Dendritic cell treated with granulocyte-macrophage colony-stimulating factor and Interleukin-4, amounts not matched to agents 40 ng/mL and 50 ng/mL, for 4 days (primary cell): ENCODE data around the gene DCAF6.
A peak's percentile ranks its signal among the peaks of the same experiment; 100 is the strongest.

Source experiments
- H3K27ac Mint-ChIP-seq: one replicate; pipeline ENCODE4 v1.8.0; 2022; ENCODE audit warnings: mild to moderate bottlenecking, mixed read lengths
- H3K27me3 Mint-ChIP-seq: one replicate; pipeline ENCODE4 v1.8.0; 2022; ENCODE audit warnings: mild to moderate bottlenecking, mixed read lengths
- H3K36me3 Mint-ChIP-seq: one replicate; pipeline ENCODE4 v1.8.0; 2022; ENCODE audit warnings: low read depth, mixed read lengths
- H3K4me1 Mint-ChIP-seq: one replicate; pipeline ENCODE4 v1.8.0; 2022; ENCODE audit warnings: low read depth, mixed read lengths
- H3K4me3 Mint-ChIP-seq: one replicate; pipeline ENCODE4 v1.8.0; 2022; ENCODE audit warnings: mild to moderate bottlenecking, moderate library complexity, mixed read lengths
- H3K9me3 Mint-ChIP-seq: one replicate; pipeline ENCODE4 v1.8.0; 2022; ENCODE audit warnings: mixed read lengths
- intact Hi-C: fragments of 100-400 bp; cut with micrococcal nuclease; formaldehyde crosslinking; loops from one replicate; pipeline ENCODE4 v1.15.0; 2022

DCAF6 gene

GRCh38 chr1:167929725-167930124, 6.8 kb upstream of the DCAF6 start:
- H3K4me3 Mint-ChIP-seq, result no peak overlapping the region
- no peaks in the 10 kb centered on the region for H3K36me3 Mint-ChIP-seq
- intact Hi-C loops, result no loop called here
- no peaks in the 10 kb centered on the region for H3K27me3 Mint-ChIP-seq
- H3K9me3 Mint-ChIP-seq, result no peaks in the 10 kb centered on the region
- H3K4me1 Mint-ChIP-seq, result peaks cover 19% of the 10 kb centered on the region
- no peak overlapping the region for H3K27ac Mint-ChIP-seq

GRCh38 chr1:167933788-167934187, 2.7 kb upstream of the DCAF6 start:
- Mint-ChIP-seq H3K27ac (no peak overlapping the region), H3K4me1 (peaks cover 39% of the 10 kb centered on the region), H3K36me3 (peaks cover 25% of the 10 kb centered on the region), H3K27me3 (no peaks in the 10 kb centered on the region), H3K4me3 (peak overlapping the region; percentile 9), H3K9me3 (no peaks in the 10 kb centered on the region)
- intact Hi-C loops, result no loop called here

- peak overlapping the region; percentile 87 for H3K4me3 Mint-ChIP-seq
- intact Hi-C loops, result loop anchor here (5.0 kb wide), 2 partner anchors 217 to 293 kb away; partner anchors contain the start of gene SFT2D2
- H3K4me1 Mint-ChIP-seq, result peaks cover 39% of the 10 kb centered on the region
- H3K27ac Mint-ChIP-seq, result peak overlapping the region; percentile 86
- H3K27me3 Mint-ChIP-seq, result no peaks in the 10 kb centered on the region
- H3K36me3 Mint-ChIP-seq, result peaks cover 25% of the 10 kb centered on the region
- no peaks in the 10 kb centered on the region for H3K9me3 Mint-ChIP-seq
These were observed 1.9 kb upstream of the DCAF6 start for GRCh38 chr1:167934426-167935215.

GRCh38 chr1:167935216-167936067, 1.0 kb upstream of the DCAF6 start:
- intact Hi-C loops, result loop anchor here (2.0 to 5.0 kb wide), 3 partner anchors 218 to 292 kb away; partner anchors contain the start of genes SFT2D2 and TIPRL
- Mint-ChIP-seq H3K9me3 (no peaks in the 10 kb centered on the region), H3K36me3 (peaks cover 25% of the 10 kb centered on the region), H3K4me1 (peaks cover 39% of the 10 kb centered on the region), H3K27me3 (no peaks in the 10 kb centered on the region), H3K27ac (peak overlapping the region; percentile 86), H3K4me3 (peak overlapping the region; percentile 87)

- Mint-ChIP-seq H3K27ac (peak within 1 kb of the TSS; percentile 86), H3K36me3 (peaks cover 27% of the 10 kb centered on the region), H3K4me1 (peaks cover 39% of the 10 kb centered on the region), H3K9me3 (no peaks in the 10 kb centered on the region), H3K27me3 (no peaks in the 10 kb centered on the region), H3K4me3 (peak within 1 kb of the TSS; percentile 87)
- intact Hi-C loops, result loop anchor here (2.0 to 5.0 kb wide), 3 partner anchors 220 to 290 kb away; partner anchors contain the start of genes SFT2D2 and TIPRL
These were observed 636 bp downstream of the DCAF6 start, which contains the start of gene MPC2 for GRCh38 chr1:167936930-167937708. TSS of gene MPC2 (minus strand) at chr1:167937072. CDS start at chr1:167935841, 1,231 bp downstream.

- peaks cover 32% of the 10 kb centered on the region for H3K36me3 Mint-ChIP-seq
- H3K4me3 Mint-ChIP-seq, result peak overlapping the region; percentile 87
- peaks cover 36% of the 10 kb centered on the region for H3K4me1 Mint-ChIP-seq
- H3K27ac Mint-ChIP-seq, result peak overlapping the region; percentile 86
- H3K9me3 Mint-ChIP-seq, result no peaks in the 10 kb centered on the region
- intact Hi-C loops, result loop anchor here (2.0 to 5.0 kb wide), 3 partner anchors 220 to 290 kb away; partner anchors contain the start of genes SFT2D2 and TIPRL
- no peaks in the 10 kb centered on the region for H3K27me3 Mint-ChIP-seq
These were observed 1.2 kb downstream of the DCAF6 start for GRCh38 chr1:167937709-167938010.

- peak overlapping the region; percentile 86 for H3K27ac Mint-ChIP-seq
- peaks cover 33% of the 10 kb centered on the region for H3K4me1 Mint-ChIP-seq
- H3K27me3 Mint-ChIP-seq, result no peaks in the 10 kb centered on the region
- peaks cover 36% of the 10 kb centered on the region for H3K36me3 Mint-ChIP-seq
- H3K4me3 Mint-ChIP-seq, result peak overlapping the region; percentile 87
- intact Hi-C loops, result loop anchor here (5.0 kb wide), 2 partner anchors 221 to 289 kb away; partner anchors contain the start of gene SFT2D2
- no peaks in the 10 kb centered on the region for H3K9me3 Mint-ChIP-seq
These were observed 1.7 kb downstream of the DCAF6 start for GRCh38 chr1:167938080-167938636.

GRCh38 chr1:167940264-167940663, 3.8 kb downstream of the DCAF6 start:
- Mint-ChIP-seq H3K27ac (no peak overlapping the region), H3K4me3 (no peak overlapping the region), H3K36me3 (peaks cover 40% of the 10 kb centered on the region), H3K4me1 (peaks cover 17% of the 10 kb centered on the region), H3K9me3 (no peaks in the 10 kb centered on the region), H3K27me3 (no peaks in the 10 kb centered on the region)
- intact Hi-C loops, result no loop called here

GRCh38 chr1:167943541-167943940, 7.1 kb downstream of the DCAF6 start:
- Mint-ChIP-seq H3K9me3 (no peaks in the 10 kb centered on the region), H3K4me3 (no peak overlapping the region), H3K36me3 (peaks cover 19% of the 10 kb centered on the region), H3K27me3 (no peaks in the 10 kb centered on the region), H3K4me1 (peaks cover 22% of the 10 kb centered on the region), H3K27ac (no peak overlapping the region)
- intact Hi-C loops, result no loop called here

GRCh38 chr1:167947733-167948132, 11.2 kb downstream of the DCAF6 start:
- no peak overlapping the region for H3K4me3 Mint-ChIP-seq
- intact Hi-C loops, result no loop called here
- no peak overlapping the region for H3K27ac Mint-ChIP-seq
- H3K36me3 Mint-ChIP-seq, result peaks cover 25% of the 10 kb centered on the region
- H3K9me3 Mint-ChIP-seq, result no peaks in the 10 kb centered on the region
- H3K27me3 Mint-ChIP-seq, result no peaks in the 10 kb centered on the region
- H3K4me1 Mint-ChIP-seq, result peaks cover 32% of the 10 kb centered on the region

GRCh38 chr1:167949785-167950184, 13.3 kb downstream of the DCAF6 start:
- Mint-ChIP-seq H3K27me3 (no peaks in the 10 kb centered on the region), H3K4me3 (no peak overlapping the region), H3K27ac (no peak overlapping the region), H3K9me3 (no peaks in the 10 kb centered on the region), H3K36me3 (peaks cover 36% of the 10 kb centered on the region), H3K4me1 (peaks cover 32% of the 10 kb centered on the region)
- intact Hi-C loops, result no loop called here

GRCh38 chr1:167950569-167950968, 14.1 kb downstream of the DCAF6 start:
- no peaks in the 10 kb centered on the region for H3K9me3 Mint-ChIP-seq
- no peaks in the 10 kb centered on the region for H3K27me3 Mint-ChIP-seq
- peaks cover 43% of the 10 kb centered on the region for H3K36me3 Mint-ChIP-seq
- no peak overlapping the region for H3K4me3 Mint-ChIP-seq
- intact Hi-C loops, result no loop called here
- H3K4me1 Mint-ChIP-seq, result peaks cover 27% of the 10 kb centered on the region
- H3K27ac Mint-ChIP-seq, result no peak overlapping the region

- peaks cover 6% of the 10 kb centered on the region for H3K4me1 Mint-ChIP-seq
- H3K4me3 Mint-ChIP-seq, result no peak overlapping the region
- no peak overlapping the region for H3K27ac Mint-ChIP-seq
- H3K27me3 Mint-ChIP-seq, result no peaks in the 10 kb centered on the region
- peaks cover 54% of the 10 kb centered on the region for H3K36me3 Mint-ChIP-seq
- no peaks in the 10 kb centered on the region for H3K9me3 Mint-ChIP-seq
- intact Hi-C loops, result no loop called here
These were observed 19.4 kb downstream of the DCAF6 start for GRCh38 chr1:167955915-167956314.
